A673 (cell line): ENCODE data around the gene STARD5. TPM values are rescaled to one million over a fixed set of nuclear protein-coding genes. Genes with fewer than 3 reads are reported as not detected.

Experiments
- BruUV-seq: library from RNA; stranded (reverse); fragments of 400-500 nt; replicated peaks from 2 replicates; lab custom pipeline; 2021; lab: Mats Ljungman, UMichigan
- CTCF ChIA-PET: fragments of 300-600 bp; sonication (Branson Sonifier 250); formaldehyde crosslinking; loops from one replicate; lab custom pipeline; 2022; ENCODE audit warnings: antibody characterized with exemption; lab: Charles Lee
- POLR2A ChIA-PET: fragments of 300-600 bp; sonication (Branson Sonifier 250); formaldehyde crosslinking; loops from one replicate; lab custom pipeline; 2022; ENCODE audit warnings: antibody characterized with exemption; ENCODE audit not compliant: low non-redundant PET; lab: Charles Lee
- DNase-seq: peaks from one replicate; pipeline ENCODE4 v3.0.0-alpha.2; 2015; ENCODE audit warnings: low spot score
- H3K27ac ChIP-seq: fragments of 200-600 bp; sonication (generic); 2 replicates; pipeline ENCODE4 v1.5.1; 2016; ENCODE audit warnings: mixed run types, low read depth, mild to moderate bottlenecking, mixed read lengths, antibody characterized with exemption, low read length; ENCODE audit not compliant: poor library complexity, severe bottlenecking
- H3K27me3 ChIP-seq: fragments of 200-600 bp; sonication (generic); replicated peaks from 2 replicates; pipeline ENCODE4 v1.6.1; 2017; ENCODE audit warnings: mixed run types, low read depth, mild to moderate bottlenecking, mixed read lengths, antibody characterized with exemption, low read length; ENCODE audit not compliant: insufficient read depth, poor library complexity
- H3K36me3 ChIP-seq: fragments of 200-600 bp; sonication (generic); 2 replicates; pipeline ENCODE4 v1.6.1; 2016; ENCODE audit warnings: mixed run types, mild to moderate bottlenecking, mixed read lengths, antibody characterized with exemption, low read length; ENCODE audit not compliant: insufficient read depth, poor library complexity, severe bottlenecking
- H3K4me1 ChIP-seq: fragments of 200-600 bp; sonication (generic); 2 replicates; pipeline ENCODE4 v1.6.1; 2017; ENCODE audit warnings: mixed run types, mild to moderate bottlenecking, mixed read lengths, antibody characterized with exemption, low read length; ENCODE audit not compliant: insufficient read depth, poor library complexity, severe bottlenecking
- H3K4me3 ChIP-seq: fragments of 200-600 bp; sonication (generic); 2 replicates; pipeline ENCODE4 v1.5.1; 2016; ENCODE audit warnings: low read depth, mixed run types, mild to moderate bottlenecking, mixed read lengths, low read length; ENCODE audit not compliant: poor library complexity, severe bottlenecking
- H3K9me3 ChIP-seq: fragments of 200-600 bp; sonication (generic); 2 replicates; pipeline ENCODE4 v1.6.1; 2016; ENCODE audit warnings: mixed run types, low read depth, mild to moderate bottlenecking, mixed read lengths, antibody characterized with exemption, low read length; ENCODE audit not compliant: poor library complexity, severe bottlenecking
- EZH2 ChIP-seq: fragments of 200-600 bp; sonication (generic); IDR thresholded peaks from 2 replicates; pipeline ENCODE4 v1.6.1; 2017; ENCODE audit warnings: borderline replicate concordance, low read depth, mild to moderate bottlenecking, mixed read lengths, antibody characterized with exemption, low read length; ENCODE audit not compliant: poor library complexity, severe bottlenecking
- intact Hi-C: fragments of 100-400 bp; cut with micrococcal nuclease; formaldehyde crosslinking; loops from one replicate; pipeline ENCODE4 v1.10.0; 2022; ENCODE audit not compliant: unreplicated experiment
- total RNA-seq: library from RNA; stranded (reverse); gene quantifications from 2 replicates; pipeline ENCODE4 v1.2.3, GENCODE V29; 2021
- TF ChIP-seq, protein P1 (sequence below): fragments of 300-800, 200-600 bp; sonication (generic); conservative IDR thresholded peaks from 2 replicates; pipeline ENCODE4 v1.5.1; 2017; ENCODE audit warnings: low read depth, mild to moderate bottlenecking, antibody characterized with exemption, low read length, moderate library complexity, mixed read lengths

Gene STARD5
- total RNA-seq, 1 experiment from 2014 or later, result 0.54 TPM

- Histone ChIP-seq H3K4me1 (peaks cover 17% of the 10 kb centered on the region), H3K27me3 (no peaks in the 10 kb centered on the region), H3K36me3 (no peaks in the 10 kb centered on the region), H3K27ac (no peak overlapping the region), H3K4me3 (no peak overlapping the region), H3K9me3 (no peaks in the 10 kb centered on the region)
- CTCF ChIA-PET, result interaction anchor here (0.9 to 1.0 kb wide), 2 partner anchors 21 to 105 kb away, joined by 3 read pairs; no protein-coding TSS in a partner anchor
- TF ChIP-seq, protein P1, sequence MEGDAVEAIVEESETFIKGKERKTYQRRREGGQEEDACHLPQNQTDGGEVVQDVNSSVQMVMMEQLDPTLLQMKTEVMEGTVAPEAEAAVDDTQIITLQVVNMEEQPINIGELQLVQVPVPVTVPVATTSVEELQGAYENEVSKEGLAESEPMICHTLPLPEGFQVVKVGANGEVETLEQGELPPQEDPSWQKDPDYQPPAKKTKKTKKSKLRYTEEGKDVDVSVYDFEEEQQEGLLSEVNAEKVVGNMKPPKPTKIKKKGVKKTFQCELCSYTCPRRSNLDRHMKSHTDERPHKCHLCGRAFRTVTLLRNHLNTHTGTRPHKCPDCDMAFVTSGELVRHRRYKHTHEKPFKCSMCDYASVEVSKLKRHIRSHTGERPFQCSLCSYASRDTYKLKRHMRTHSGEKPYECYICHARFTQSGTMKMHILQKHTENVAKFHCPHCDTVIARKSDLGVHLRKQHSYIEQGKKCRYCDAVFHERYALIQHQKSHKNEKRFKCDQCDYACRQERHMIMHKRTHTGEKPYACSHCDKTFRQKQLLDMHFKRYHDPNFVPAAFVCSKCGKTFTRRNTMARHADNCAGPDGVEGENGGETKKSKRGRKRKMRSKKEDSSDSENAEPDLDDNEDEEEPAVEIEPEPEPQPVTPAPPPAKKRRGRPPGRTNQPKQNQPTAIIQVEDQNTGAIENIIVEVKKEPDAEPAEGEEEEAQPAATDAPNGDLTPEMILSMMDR, result no peak
- TF ChIP-seq EZH2, result no peak
- POLR2A ChIA-PET, result no interaction called here
- intact Hi-C loops, result no loop called here
- DNase-seq, result no peak
- no TSS peak for BruUV-seq
These were observed 27.8 kb downstream of the STARD5 start for GRCh38 chr15:81296186-81296585.

DNA sequence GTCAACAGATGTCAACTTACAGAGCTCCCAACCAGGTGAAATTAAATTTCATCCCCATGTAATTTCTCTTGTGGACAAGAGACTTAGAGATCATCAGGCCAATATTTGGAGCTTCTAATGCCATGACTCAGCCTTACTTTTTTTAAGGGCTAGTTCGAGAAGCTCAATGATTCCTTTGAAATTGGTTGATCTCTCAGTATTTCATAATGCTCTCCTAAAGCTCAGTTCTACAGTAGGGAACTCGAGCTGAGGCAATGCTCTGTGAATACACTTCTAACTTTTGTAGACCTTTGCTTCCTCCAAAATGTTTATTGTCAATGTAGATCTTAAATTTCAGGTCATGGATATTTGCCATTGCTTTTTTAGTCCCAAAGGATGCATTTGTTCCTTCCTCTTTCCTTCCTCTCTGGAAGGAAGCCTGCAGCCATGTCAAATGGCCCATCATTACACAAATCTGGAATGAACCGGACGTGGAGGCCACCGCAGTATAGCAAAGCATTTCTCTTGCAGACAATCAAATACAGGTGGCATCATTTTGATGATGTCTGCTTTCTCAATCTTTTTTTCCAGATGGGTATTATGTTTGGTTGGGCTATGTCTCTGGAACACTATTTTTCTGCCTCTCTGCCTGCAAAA lies 28.3 kb downstream of the STARD5 start:
- intact Hi-C loops, result no loop called here
- Histone ChIP-seq H3K9me3 (no peaks in the 10 kb centered on the region), H3K36me3 (no peaks in the 10 kb centered on the region), H3K27me3 (no peaks in the 10 kb centered on the region), H3K4me1 (peaks cover 17% of the 10 kb centered on the region), H3K27ac (no peak overlapping the region), H3K4me3 (no peak overlapping the region)
- ChIA-PET POLR2A (no interaction called here), CTCF (interaction anchor here (1.0 kb wide), 1 partner anchor 29 kb away, joined by 4 read pairs; no protein-coding TSS in a partner anchor)
- TF ChIP-seq EZH2, result no peak
- TF ChIP-seq, protein P1, result no peak
- DNase-seq, result no peak
- no TSS peak for BruUV-seq

- Histone ChIP-seq H3K27me3 (no peaks in the 10 kb centered on the region), H3K36me3 (no peaks in the 10 kb centered on the region), H3K9me3 (no peaks in the 10 kb centered on the region), H3K4me3 (no peak overlapping the region), H3K4me1 (peaks cover 17% of the 10 kb centered on the region), H3K27ac (no peak overlapping the region)
- no peak for DNase-seq
- TF ChIP-seq, protein P1, result no peak
- no peak for TF ChIP-seq EZH2
- intact Hi-C loops, result no loop called here
- ChIA-PET POLR2A (no interaction called here), CTCF (interaction anchor here (1.0 kb wide), 1 partner anchor 28 kb away, joined by 4 read pairs; no protein-coding TSS in a partner anchor)
- BruUV-seq, result no TSS peak
These were observed 29.4 kb downstream of the STARD5 start for GRCh38 chr15:81294516-81294880.
